H1 (cell line): ENCODE measurements around the gene ZFP36L1. TPM values are rescaled to one million over a fixed set of nuclear protein-coding genes. Genes with fewer than 3 reads are reported as not detected.

ENCODE experiments used
- CTCF ChIA-PET: fragments of 300-600 bp; sonication (Branson Sonifier 250); formaldehyde crosslinking; loops from one replicate; lab custom pipeline; 2021; ENCODE audit not compliant: partially characterized antibody; lab: Charles Lee
- POLR2A ChIA-PET: fragments of 300-600 bp; sonication (Branson Sonifier 250); formaldehyde crosslinking; loops from one replicate; lab custom pipeline; 2021; ENCODE audit warnings: inconsistent platforms; ENCODE audit not compliant: partially characterized antibody; lab: Charles Lee
- DNase-seq, 2 experiments: peaks; one replicate each; pipeline versions ENCODE4 v3.0.0 to v3.0.0-alpha.2; 2010 to 2022; ENCODE audit warnings: low spot score in 2 of 2, low read depth in 1 of 2, mixed read lengths in 1 of 2
- FAIRE-seq: peaks from 2 replicates; lab custom pipeline; 2011; peaks lifted over from hg19 to GRCh38; lab: Jason Lieb, UNC
- H2AFZ ChIP-seq: 2 replicates; pipeline ENCODE4 v1.8.1; 2012; ENCODE audit warnings: low read length, inconsistent platforms
- H2AK5ac ChIP-seq: 2 replicates; pipeline ENCODE4 v1.6.1; 2013; ENCODE audit warnings: low read depth, low read length
- H2BK120ac ChIP-seq: replicated peaks from 2 replicates; pipeline ENCODE3; 2013; ENCODE audit warnings: low read depth, low read length, inconsistent platforms
- H2BK12ac ChIP-seq: 2 replicates; pipeline ENCODE4 v1.6.1; 2013; ENCODE audit warnings: low read depth, low read length
- H2BK15ac ChIP-seq: 2 replicates; pipeline ENCODE4 v1.6.1; 2013; ENCODE audit warnings: low read length
- H2BK20ac ChIP-seq: 2 replicates; pipeline ENCODE4 v1.6.1; 2013; ENCODE audit warnings: low read length
- H2BK5ac ChIP-seq: 2 replicates; pipeline ENCODE4 v1.6.1; 2013; ENCODE audit warnings: low read depth, low read length
- H3K14ac ChIP-seq: 2 replicates; pipeline ENCODE4 v1.6.1; 2013; ENCODE audit warnings: inconsistent platforms; ENCODE audit not compliant: insufficient read length
- H3K18ac ChIP-seq: 2 replicates; pipeline ENCODE4 v1.6.1; 2013; ENCODE audit warnings: low read length; ENCODE audit errors: extremely low read depth
- H3K23ac ChIP-seq: 2 replicates; pipeline ENCODE4 v1.6.1; 2013; ENCODE audit warnings: inconsistent platforms; ENCODE audit not compliant: insufficient read length
- H3K23me2 ChIP-seq: 2 replicates; pipeline ENCODE4 v1.6.1; 2013; ENCODE audit warnings: low read depth, low read length
- H3K27ac ChIP-seq: 2 replicates; pipeline ENCODE4 v1.6.1; 2011; ENCODE audit warnings: low read depth, low read length, inconsistent platforms
- H3K27me3 ChIP-seq, 4 experiments: replicated peaks in 1 of 4; 1 replicate in 1 of 4; 2 replicates in 3 of 4; pipeline versions ENCODE4 v1.6.1 to v1.8.1; 2011 to 2013; ENCODE audit warnings: low read length in 3 of 4, mild to moderate bottlenecking in 3 of 4, inconsistent platforms in 2 of 4, mixed read lengths in 2 of 4, moderate library complexity in 1 of 4; ENCODE audit not compliant: control insufficient read depth in 3 of 4, insufficient read depth in 3 of 4; ENCODE audit errors: extremely low read depth in 1 of 4
- H3K36me3 ChIP-seq, 4 experiments: 2 replicates each; pipeline versions ENCODE4 v1.6.1 to v1.8.1; 2011 to 2013; ENCODE audit warnings: mild to moderate bottlenecking in 4 of 4, low read length in 3 of 4, moderate library complexity in 2 of 4, control low read depth in 1 of 4, inconsistent platforms in 1 of 4; ENCODE audit not compliant: insufficient read depth in 4 of 4, control insufficient read depth in 2 of 4
- H3K4ac ChIP-seq: replicated peaks from 2 replicates; pipeline ENCODE3; 2013; ENCODE audit warnings: low read length, low read depth, mixed read lengths, inconsistent platforms; ENCODE audit not compliant: insufficient read length
- H3K4me1 ChIP-seq, 4 experiments: replicated peaks in 1 of 4; 1 replicate in 1 of 4; 2 replicates in 3 of 4; pipeline versions ENCODE4 v1.6.1 to v1.8.1; 2011 to 2013; ENCODE audit warnings: low read length in 3 of 4, inconsistent platforms in 2 of 4, mixed read lengths in 1 of 4; ENCODE audit not compliant: insufficient read depth in 4 of 4, control insufficient read depth in 3 of 4
- H3K4me2 ChIP-seq, 2 experiments: 2 replicates each; pipeline versions ENCODE4 v1.6.1 to v1.8.1; 2011 to 2013; ENCODE audit warnings: low read depth in 2 of 2, low read length in 2 of 2, control low read depth in 1 of 2, inconsistent platforms in 1 of 2, mild to moderate bottlenecking in 1 of 2; ENCODE audit not compliant: insufficient read depth in 1 of 2
- H3K4me3 ChIP-seq, 4 experiments: fragments of 200-600, 300-600 bp in 1 of 4; sonication (generic), shearing (Covaris generic), sonication (Bioruptor Twin) in 1 of 4; 2 replicates each; pipeline versions ENCODE4 v1.5.1 to v1.8.1; 2011 to 2016; ENCODE audit warnings: low read length in 4 of 4, low read depth in 3 of 4, control low read depth in 2 of 4, inconsistent platforms in 2 of 4, mild to moderate bottlenecking in 2 of 4, mixed read lengths in 1 of 4, moderate library complexity in 1 of 4; ENCODE audit not compliant: insufficient read depth in 2 of 4; ENCODE audit errors: extremely low read depth in 1 of 4
- H3K56ac ChIP-seq: replicated peaks from 2 replicates; pipeline ENCODE3; 2013; ENCODE audit warnings: low read depth, mild to moderate bottlenecking, mixed read lengths, low read length, inconsistent platforms; ENCODE audit not compliant: insufficient read length
- H3K79me1 ChIP-seq: 2 replicates; pipeline ENCODE4 v1.6.1; 2013; ENCODE audit warnings: low read depth, low read length, control low read depth
- H3K79me2 ChIP-seq, 2 experiments: 2 replicates each; pipeline versions ENCODE4 v1.6.1 to v1.8.1; 2012 to 2013; ENCODE audit warnings: low read length in 2 of 2, mild to moderate bottlenecking in 2 of 2, inconsistent platforms in 1 of 2; ENCODE audit not compliant: insufficient read depth in 2 of 2, control insufficient read depth in 1 of 2
- H3K9ac ChIP-seq, 4 experiments: replicated peaks in 1 of 4; 1 replicate in 1 of 4; 2 replicates in 3 of 4; pipeline versions ENCODE4 v1.6.1 to v1.8.1; 2011 to 2013; ENCODE audit warnings: low read depth in 3 of 4, low read length in 3 of 4, control low read depth in 2 of 4, mild to moderate bottlenecking in 2 of 4, moderate library complexity in 2 of 4, inconsistent platforms in 1 of 4; ENCODE audit errors: extremely low read depth in 1 of 4
- H3K9me3 ChIP-seq, 2 experiments: 2 replicates each; pipeline versions ENCODE4 v1.6.1 to v1.8.1; 2012 to 2013; ENCODE audit warnings: mild to moderate bottlenecking in 2 of 2, moderate library complexity in 2 of 2, control low read depth in 1 of 2, inconsistent platforms in 1 of 2, low read depth in 1 of 2, low read length in 1 of 2, mixed read lengths in 1 of 2; ENCODE audit not compliant: insufficient read depth in 2 of 2
- H4K20me1 ChIP-seq, 2 experiments: replicated peaks in 1 of 2; 2 replicates each; pipeline versions ENCODE3 to v1.8.1; 2011 to 2013; ENCODE audit warnings: inconsistent platforms in 2 of 2, low read length in 2 of 2, mild to moderate bottlenecking in 1 of 2; ENCODE audit not compliant: insufficient read depth in 2 of 2, control insufficient read depth in 1 of 2
- H4K5ac ChIP-seq: 2 replicates; pipeline ENCODE4 v1.6.1; 2013; ENCODE audit warnings: low read length, low read depth, mixed read lengths, inconsistent platforms; ENCODE audit not compliant: insufficient read length
- H4K8ac ChIP-seq: 2 replicates; pipeline ENCODE4 v1.8.0; 2013; ENCODE audit warnings: mild to moderate bottlenecking, moderate library complexity, low read length, inconsistent platforms; ENCODE audit not compliant: insufficient read depth; ENCODE audit errors: extremely low read depth
- H4K91ac ChIP-seq: replicated peaks from 2 replicates; pipeline ENCODE3; 2013; ENCODE audit warnings: low read length, mixed read lengths, inconsistent platforms; ENCODE audit not compliant: insufficient read length
- CBX5 ChIP-seq: fragments of 300-800, 300-1000 bp; sonication (generic); IDR thresholded peaks from 2 replicates; pipeline ENCODE4 v1.7.1; 2016; ENCODE audit warnings: antibody characterized with exemption, low read length, low read depth
- CEBPB ChIP-seq: IDR thresholded peaks from 2 replicates; pipeline ENCODE4 v1.6.1; 2012; ENCODE audit warnings: low read depth, low read length
- CHD1 ChIP-seq: IDR thresholded peaks from 2 replicates; pipeline ENCODE4 v1.6.1; 2012; ENCODE audit warnings: low read depth, low read length, improper control_type of control experiment
- JUN ChIP-seq: IDR thresholded peaks from 2 replicates; pipeline ENCODE4 v1.6.1; 2011; ENCODE audit warnings: low read depth, mild to moderate bottlenecking, improper control_type of control experiment, low read length
- NANOG ChIP-seq: IDR thresholded peaks from 2 replicates; pipeline ENCODE4 v1.6.1; 2011; ENCODE audit warnings: low read length, low read depth, mild to moderate bottlenecking, inconsistent platforms; ENCODE audit not compliant: insufficient read depth, poor library complexity, severe bottlenecking
- RBBP5 ChIP-seq: IDR thresholded peaks from 2 replicates; pipeline ENCODE4 v1.7.1; 2012; ENCODE audit warnings: low read depth, mild to moderate bottlenecking, inconsistent platforms, low read length, moderate library complexity, borderline replicate concordance
- SP2 ChIP-seq: IDR thresholded peaks from 2 replicates; pipeline ENCODE4 v1.6.1; 2012; ENCODE audit warnings: mild to moderate bottlenecking, low read length, inconsistent platforms
- TEAD4 ChIP-seq: IDR thresholded peaks from 2 replicates; pipeline ENCODE4 v1.6.1; 2012; ENCODE audit warnings: low read depth, low read length, inconsistent platforms, mixed read lengths
- WGBS, 2 experiments: shearing (Covaris generic) in 1 of 2; methylation state at CpG; one replicate each; pipeline versions ENCODE4 v1.1.6 to v1.1.7; 2013 to 2015; ENCODE audit warnings: low lambda C conversion rate in 2 of 2, mixed read lengths in 2 of 2, inconsistent platforms in 1 of 2, low coverage in 1 of 2, missing lambda C conversion rate in 1 of 2; ENCODE audit not compliant: insufficient replicate concordance in 2 of 2, insufficient coverage in 1 of 2, insufficient read length in 1 of 2; ENCODE audit errors: extremely low coverage in 1 of 2, missing lambda C conversion rate in 1 of 2; 5-methylcytosine and 5-hydroxymethylcytosine counted together
- polyA plus RNA-seq, 7 experiments: library from polyadenylated mRNA; depleted of rRNA in 3 of 7; stranded (reverse) in 5 of 7; unstranded in 2 of 7; fragments of >200 nt in 5 of 7; fragments of 200-250 nt in 2 of 7; gene quantifications; 1 replicate in 5 of 7; 2 replicates in 1 of 7; 4 replicates in 1 of 7; pipeline versions ENCODE4 v1.2.1 to v1.2.3, GENCODE V29; 2011 to 2013; ENCODE audit warnings: missing spikeins in 2 of 7, mixed read lengths in 2 of 7
- total RNA-seq: library from RNA; stranded (reverse); fragmentation: NEBNext Ultra II Directional; extraction: Animal tissue kit (Norgen Biotek cat#: 25700); gene quantifications from 2 replicates; pipeline ENCODE4 v1.2.1, GENCODE V29; 2021
- TF ChIP-seq, protein P1 (sequence below): IDR thresholded peaks from 2 replicates; pipeline ENCODE4 v1.6.1; 2011; ENCODE audit warnings: low read depth, mild to moderate bottlenecking, low read length; ENCODE audit not compliant: insufficient read depth
- TF ChIP-seq, protein P2 (sequence below), 3 experiments: IDR thresholded peaks; 1 replicate in 2 of 3; 2 replicates in 1 of 3; pipeline versions ENCODE4 v1.5.1 to v1.6.1; 2011; ENCODE audit warnings: low read length in 3 of 3, mild to moderate bottlenecking in 3 of 3, inconsistent platforms in 2 of 3, low read depth in 1 of 3, moderate library complexity in 1 of 3; ENCODE audit not compliant: insufficient read depth in 1 of 3; ENCODE audit errors: control extremely low read depth in 1 of 3

The ZFP36L1 gene
- total and polyA plus RNA-seq, 2 of the 8 experiments (the other 6 are each of a cell fraction or from before 2014, with no cell fraction given): 80.4 to 132 TPM

DNA sequence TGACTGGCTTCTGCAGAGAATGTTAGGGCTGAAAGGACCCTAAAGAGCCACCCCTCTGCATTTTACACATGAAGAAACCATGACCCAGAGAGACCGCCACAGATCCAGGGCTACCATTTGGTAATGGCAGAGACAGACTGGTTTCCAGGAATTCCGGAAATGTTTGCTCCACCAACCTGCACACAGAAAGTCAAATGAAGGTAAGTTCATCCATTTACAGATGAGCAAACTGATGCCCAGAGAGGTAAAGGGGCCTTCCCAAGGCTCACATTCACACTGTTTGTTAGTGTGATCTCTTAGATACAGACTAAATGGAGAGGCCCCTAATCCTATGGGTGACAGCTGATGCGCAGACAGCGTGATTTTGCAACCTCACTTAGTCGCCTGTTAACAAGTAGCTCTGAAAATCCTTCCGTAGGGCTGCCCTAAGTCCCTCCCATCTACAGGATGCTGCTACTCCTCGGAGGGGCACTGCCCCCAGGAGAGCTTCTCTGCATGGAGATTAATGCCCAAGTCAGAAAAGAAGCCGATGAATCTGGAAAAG lies 33.8 kb downstream of the ZFP36L1 start:
- no peaks in the 10 kb centered on the region for H3K23me2 ChIP-seq
- H3K36me3 ChIP-seq: no peaks in the 10 kb centered on the region
- H3K18ac ChIP-seq: no peak overlapping the region
- POLR2A ChIA-PET: interaction anchor here (1.3 to 1.5 kb wide), 2 partner anchors 34 to 37 kb away, joined by 3 to 9 read pairs; partner anchors contain the start of gene ZFP36L1
- no peak overlapping the region for H3K56ac ChIP-seq
- H3K27me3 ChIP-seq: no peaks in the 10 kb centered on the region
- no peak overlapping the region for H2BK12ac ChIP-seq
- H3K9ac ChIP-seq: no peak overlapping the region
- CTCF ChIA-PET: interaction anchor here (0.6 to 4.4 kb wide), 10 partner anchors 8 to 821 kb away, joined by 3 to 27 read pairs (median 4); no protein-coding TSS in a partner anchor
- H4K5ac ChIP-seq: no peak overlapping the region
- no peak overlapping the region for H2AK5ac ChIP-seq
- FAIRE-seq (no peak), DNase-seq (no peak)
- H2AFZ ChIP-seq: no peak overlapping the region
- no peak overlapping the region for H3K23ac ChIP-seq
- no peak overlapping the region for H2BK120ac ChIP-seq
- no peaks in the 10 kb centered on the region for H4K20me1 ChIP-seq
- H2BK20ac ChIP-seq: no peak overlapping the region
- H3K9me3 ChIP-seq: no peaks in the 10 kb centered on the region
- H2BK15ac ChIP-seq: no peak overlapping the region
- H4K91ac ChIP-seq: no peak overlapping the region
- H3K4me3 ChIP-seq: no peak overlapping the region
- no peak overlapping the region for H3K27ac ChIP-seq
- H3K14ac ChIP-seq: no peak overlapping the region
- H4K8ac ChIP-seq: no peak overlapping the region
- H3K79me1 ChIP-seq: no peaks in the 10 kb centered on the region
- no peak overlapping the region for H3K4ac ChIP-seq
- H2BK5ac ChIP-seq: no peak overlapping the region
- peaks cover 2 to 12% (median 7%) of the 10 kb centered on the region in 4 experiments; a peak in 6 of 7 replicates for H3K4me1 ChIP-seq
- WGBS, 2 experiments: 90% methylated on average over 8 of the region's 8 CpGs; no CpG with 5 or more reads in 1 of the 2 experiments
- H3K4me2 ChIP-seq: no peak overlapping the region
- no peaks in the 10 kb centered on the region for H3K79me2 ChIP-seq
- no peak for TF ChIP-seq TEAD4
- TF ChIP-seq NANOG: no peak
- no peak for TF ChIP-seq JUN
- TF ChIP-seq, protein P1, sequence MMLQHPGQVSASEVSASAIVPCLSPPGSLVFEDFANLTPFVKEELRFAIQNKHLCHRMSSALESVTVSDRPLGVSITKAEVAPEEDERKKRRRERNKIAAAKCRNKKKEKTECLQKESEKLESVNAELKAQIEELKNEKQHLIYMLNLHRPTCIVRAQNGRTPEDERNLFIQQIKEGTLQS: no peak
- TF ChIP-seq SP2: no peak
- TF ChIP-seq CBX5: no peak
- no peak for TF ChIP-seq RBBP5
- TF ChIP-seq CHD1: no peak
- no peak for TF ChIP-seq CEBPB
- TF ChIP-seq, protein P2, sequence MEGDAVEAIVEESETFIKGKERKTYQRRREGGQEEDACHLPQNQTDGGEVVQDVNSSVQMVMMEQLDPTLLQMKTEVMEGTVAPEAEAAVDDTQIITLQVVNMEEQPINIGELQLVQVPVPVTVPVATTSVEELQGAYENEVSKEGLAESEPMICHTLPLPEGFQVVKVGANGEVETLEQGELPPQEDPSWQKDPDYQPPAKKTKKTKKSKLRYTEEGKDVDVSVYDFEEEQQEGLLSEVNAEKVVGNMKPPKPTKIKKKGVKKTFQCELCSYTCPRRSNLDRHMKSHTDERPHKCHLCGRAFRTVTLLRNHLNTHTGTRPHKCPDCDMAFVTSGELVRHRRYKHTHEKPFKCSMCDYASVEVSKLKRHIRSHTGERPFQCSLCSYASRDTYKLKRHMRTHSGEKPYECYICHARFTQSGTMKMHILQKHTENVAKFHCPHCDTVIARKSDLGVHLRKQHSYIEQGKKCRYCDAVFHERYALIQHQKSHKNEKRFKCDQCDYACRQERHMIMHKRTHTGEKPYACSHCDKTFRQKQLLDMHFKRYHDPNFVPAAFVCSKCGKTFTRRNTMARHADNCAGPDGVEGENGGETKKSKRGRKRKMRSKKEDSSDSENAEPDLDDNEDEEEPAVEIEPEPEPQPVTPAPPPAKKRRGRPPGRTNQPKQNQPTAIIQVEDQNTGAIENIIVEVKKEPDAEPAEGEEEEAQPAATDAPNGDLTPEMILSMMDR (IDR thresholded peaks at IDR 0.05; ENCODE audit: control extremely low read depth in 1 of 3, insufficient read depth in 1 of 3, low read depth in 1 of 3, low read length in 3 of 3): no peak
